HepG2 (cell line): ENCODE data around the gene TOR4A. TPM values are rescaled to one million over a fixed set of nuclear protein-coding genes. Genes with fewer than 3 reads are reported as not detected.

Source experiments
- AHR ChIP-seq: IDR thresholded peaks from 2 replicates; pipeline ENCODE4 v1.6.1; 2018; ENCODE audit warnings: missing genetic modification reagents, missing compliant biosample characterization
- AKNA ChIP-seq: sonication (generic); formaldehyde crosslinking; IDR thresholded peaks from 2 replicates; pipeline ENCODE4 v1.4.0; 2020; ENCODE audit warnings: missing genetic modification reagents, borderline replicate concordance
- CSRNP2 ChIP-seq: sonication (generic); formaldehyde crosslinking; conservative IDR thresholded peaks from 2 replicates; pipeline ENCODE4 v1.8.0; 2022; ENCODE audit warnings: low read depth, missing genetic modification reagents
- LBX2 ChIP-seq: sonication (generic); formaldehyde crosslinking; IDR thresholded peaks from 2 replicates; pipeline ENCODE4 v1.5.0; 2020; ENCODE audit warnings: missing genetic modification reagents, mild to moderate bottlenecking, borderline replicate concordance
- MAFK ChIP-seq, 2 experiments: IDR thresholded peaks in 1 of 2; conservative IDR thresholded peaks in 1 of 2; 2 replicates each; pipeline ENCODE4 v1.6.1; 2011; ENCODE audit warnings: improper control_type of control experiment in 2 of 2, low read length in 2 of 2
- MXI1 ChIP-seq: IDR thresholded peaks from 3 replicates; pipeline ENCODE4 v1.6.1; 2012; ENCODE audit warnings: low read depth, low read length, inconsistent platforms, borderline replicate concordance
- NFE2 ChIP-seq: sonication (generic); formaldehyde crosslinking; IDR thresholded peaks from 2 replicates; pipeline ENCODE4 v1.4.0; 2020; ENCODE audit warnings: missing genetic modification reagents
- PREB ChIP-seq: sonication (generic); formaldehyde crosslinking; IDR thresholded peaks from 2 replicates; pipeline ENCODE4 v1.4.0; 2020; ENCODE audit warnings: missing genetic modification reagents
- RFX1 ChIP-seq: fragments of 450-650 bp; IDR thresholded peaks from 2 replicates; pipeline ENCODE4 v1.6.1; 2017
- RFX5 ChIP-seq: IDR thresholded peaks from 2 replicates; pipeline ENCODE4 v1.6.1; 2011; ENCODE audit warnings: low read depth, low read length, improper control_type of control experiment
- RXRA ChIP-seq: sonication (generic); formaldehyde crosslinking; IDR thresholded peaks from 2 replicates; pipeline ENCODE4 v1.5.1; 2020; ENCODE audit warnings: missing genetic modification reagents
- TFDP2 ChIP-seq: sonication (generic); formaldehyde crosslinking; IDR thresholded peaks from 2 replicates; pipeline ENCODE4 v1.4.0; 2020; ENCODE audit warnings: missing genetic modification reagents
- ZMYM4 ChIP-seq: sonication (generic); formaldehyde crosslinking; IDR thresholded peaks from 2 replicates; pipeline ENCODE4 v1.8.1; 2023; ENCODE audit warnings: mild to moderate bottlenecking, missing genetic modification reagents
- ZNF10 ChIP-seq: sonication (generic); formaldehyde crosslinking; IDR thresholded peaks from 2 replicates; pipeline ENCODE4 v1.4.0; 2020; ENCODE audit warnings: mild to moderate bottlenecking, low read depth, missing genetic modification reagents, borderline replicate concordance
- ZNF17 ChIP-seq: sonication (generic); formaldehyde crosslinking; IDR thresholded peaks from 2 replicates; pipeline ENCODE4 v1.5.0; 2020; ENCODE audit warnings: mild to moderate bottlenecking, missing genetic modification reagents
- ZNF569 ChIP-seq: sonication (generic); formaldehyde crosslinking; IDR thresholded peaks from 2 replicates; pipeline ENCODE4 v1.5.0; 2020; ENCODE audit warnings: mild to moderate bottlenecking, missing genetic modification reagents, moderate library complexity, borderline replicate concordance
- ZNF574 ChIP-seq: sonication (generic); formaldehyde crosslinking; IDR thresholded peaks from 2 replicates; pipeline ENCODE4 v1.4.0; 2020; ENCODE audit warnings: missing genetic modification reagents
- polyA plus RNA-seq, 8 experiments: library from polyadenylated mRNA; depleted of rRNA in 3 of 8; stranded (reverse) in 7 of 8; unstranded in 1 of 8; fragments of >200 nt; fragmentation: Illumina TruSeq in 4 of 8; extraction: Trizol in 4 of 8; gene quantifications; 2 replicates each; pipeline versions ENCODE4 v1.2.1 to v1.2.3, GENCODE V29; 2011 to 2016; ENCODE audit warnings: low read depth in 4 of 8, missing spikeins in 1 of 8, mixed read lengths in 1 of 8; ENCODE audit not compliant: insufficient read depth in 1 of 8
- total RNA-seq, 5 experiments: library from RNA; depleted of rRNA; stranded (reverse); fragments of >200 nt; fragmentation: Illumina TruSeq; extraction: Trizol; gene quantifications; 2 replicates each; pipeline ENCODE4 v1.2.3, GENCODE V29; 2016; ENCODE audit warnings: low read depth in 1 of 5

TOR4A gene
- total and polyA plus RNA-seq, 2 of the 13 experiments (the other 11 are each of a cell fraction or from before 2014, with no cell fraction given) = 11.1 to 14.2 TPM

GRCh38 chr9:137240841-137241489, 36.6 kb upstream of the TOR4A start, which contains the start of gene TUBB4B (continued):
- no peak for TF ChIP-seq ZNF569
- TF ChIP-seq AKNA (CRISPR knock-in tag) = 0 out of 2 replicates have a peak, but pooled peaks have one; percentile 66
- no peak for TF ChIP-seq MAFK (conservative IDR thresholded peaks at IDR 0.05 in 1 of 2, IDR thresholded peaks at IDR 0.05 in 1 of 2; ENCODE audit: low read length in 2 of 2)
- no peak for TF ChIP-seq CSRNP2 (CRISPR knock-in tag)
- no peak for TF ChIP-seq ZNF10 (CRISPR knock-in tag)
- no peak; the same call in 1 of the 2 replicates for TF ChIP-seq ZMYM4 (CRISPR knock-in tag)
- TF ChIP-seq NFE2 = no peak
- no peak for TF ChIP-seq PREB (CRISPR knock-in tag)
- peak; percentile 70 for TF ChIP-seq TFDP2 (CRISPR knock-in tag)
- peak; percentile 63; the same call in 1 of the 2 replicates for TF ChIP-seq ZNF574 (CRISPR knock-in tag)
- peak; percentile 40 for TF ChIP-seq RFX5
- peak; percentile 80; the same call in 1 of the 2 replicates for TF ChIP-seq RFX1
- no peak for TF ChIP-seq ZNF17 (CRISPR knock-in tag)
- no peak for TF ChIP-seq RXRA (CRISPR knock-in tag)
- TF ChIP-seq MXI1 = peak; percentile 77
- TF ChIP-seq LBX2 (CRISPR knock-in tag) = no peak
- TF ChIP-seq AHR (CRISPR knock-in tag) = peak; percentile 95; the same call in 1 of the 2 replicates
